ENCODE data around the gene TCAIM. TPM values are rescaled to one million over a fixed set of nuclear protein-coding genes. Genes with fewer than 3 reads are reported as not detected.

TCAIM gene
- total and polyA plus RNA-seq, 10 of the 15 experiments (the other 5 are each of a cell fraction or from before 2014, with no cell fraction given), result 14.5 to 22.9 (median 17.8) TPM

DNA sequence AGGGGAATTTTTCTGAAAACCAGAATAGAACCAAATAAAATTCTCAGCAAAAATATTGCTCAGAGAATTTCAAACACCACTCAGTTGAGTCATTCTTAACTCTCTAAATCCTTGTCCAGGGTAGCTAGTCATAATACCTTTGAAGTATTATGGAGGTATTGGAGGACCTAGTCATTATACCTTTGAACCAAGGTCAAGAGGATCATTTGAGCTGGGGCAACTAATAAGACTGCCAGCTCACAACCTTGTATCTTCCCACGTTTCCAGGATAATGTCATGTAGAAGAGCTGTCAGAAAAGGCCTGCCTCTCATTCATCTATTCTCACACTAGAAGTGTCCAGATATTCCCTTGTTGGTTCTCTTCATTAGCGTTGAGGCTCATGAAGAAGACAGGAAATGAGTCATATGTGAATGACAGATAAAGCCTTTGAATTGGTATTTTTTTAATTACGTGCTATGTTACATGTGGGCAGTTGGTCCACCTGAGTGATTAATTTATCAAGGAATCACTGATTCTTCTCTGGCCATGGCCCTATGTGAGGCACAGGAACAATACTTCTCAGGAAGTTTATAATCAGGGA, 48.6 kb upstream of the TCAIM start:
- H3K27ac ChIP-seq (ENCODE audit: control insufficient read depth, insufficient read depth), result no peak overlapping the region
- H3K4me1 ChIP-seq (ENCODE audit: control insufficient read depth, insufficient read depth, low read length), result no peaks in the 10 kb centered on the region
- no TSS peak for BruUV-seq (replicated peaks)
- CTCF ChIA-PET, result interaction anchor here (1.3 kb wide), 1 partner anchor 13 kb away, joined by 6 read pairs; no protein-coding TSS in a partner anchor
- H3K79me2 ChIP-seq (ENCODE audit: control insufficient read depth, insufficient read depth, low read length), result no peaks in the 10 kb centered on the region
- H3K9ac ChIP-seq (ENCODE audit: control insufficient read depth, insufficient read depth, low read length), result no peak overlapping the region
- H3K9me3 ChIP-seq (replicated peaks; ENCODE audit: control insufficient read depth, insufficient read depth, low read length), result no peaks in the 10 kb centered on the region
- POLR2A ChIA-PET, result interaction anchor here (0.6 kb wide), 1 partner anchor 73 kb away, joined by 4 read pairs; no protein-coding TSS in a partner anchor
- no peaks in the 10 kb centered on the region for H3K36me3 ChIP-seq (ENCODE audit: control insufficient read depth in 2 of 2, insufficient read depth in 2 of 2, low read length in 1 of 2)
- SMC1A ChIA-PET (ENCODE audit: uncharacterized antibody, unreplicated experiment), result interaction anchor here (0.6 to 1.0 kb wide), 2 partner anchors 24 to 112 kb away, joined by 3 to 4 read pairs; no protein-coding TSS in a partner anchor
- H3K4me2 ChIP-seq (ENCODE audit: control insufficient read depth, insufficient read depth), result no peak overlapping the region
- H3K27me3 ChIP-seq (replicated peaks in 1 of 2; ENCODE audit: control insufficient read depth in 2 of 2, insufficient read depth in 2 of 2, low read length in 1 of 2), result no peaks in the 10 kb centered on the region; a peak in 1 of 4 replicates
- WGBS (ENCODE audit: insufficient coverage, insufficient replicate concordance, low lambda C conversion rate, missing lambda C conversion rate), result 14% methylated on average over 3 of the region's 3 CpGs
- no peak for FAIRE-seq
- in situ Hi-C loops (cut with MboI) (no loop called here), intact Hi-C loops (cut with micrococcal nuclease; ENCODE audit: unreplicated experiment) (no loop called here)
- H3K4me3 ChIP-seq, result no peak overlapping the region
- no peak overlapping the region for H2AFZ ChIP-seq (ENCODE audit: control insufficient read depth, low read depth, low read length)
- TF ChIP-seq MYC (IDR thresholded peaks at IDR 0.05; ENCODE audit: insufficient read depth, insufficient read length, insufficient replicate concordance, low read length, severe bottlenecking) (no peak), YBX1 (IDR thresholded peaks at IDR 0.05) (no peak), NRF1 (conservative IDR thresholded peaks at IDR 0.05; ENCODE audit: low read depth, low read length) (no peak), POU2F2 (IDR thresholded peaks at IDR 0.05; ENCODE audit: borderline replicate concordance, low read depth, low read length) (no peak), HDAC2 (IDR thresholded peaks at IDR 0.05) (no peak), HCFC1 (IDR thresholded peaks at IDR 0.05; ENCODE audit: low read length) (no peak), SUZ12 (IDR thresholded peaks at IDR 0.05; ENCODE audit: unreplicated experiment) (no peak), ZZZ3 (IDR thresholded peaks at IDR 0.05; ENCODE audit: control insufficient read depth, insufficient read length, low read depth) (no peak)
- TF ChIP-seq, protein P1, sequence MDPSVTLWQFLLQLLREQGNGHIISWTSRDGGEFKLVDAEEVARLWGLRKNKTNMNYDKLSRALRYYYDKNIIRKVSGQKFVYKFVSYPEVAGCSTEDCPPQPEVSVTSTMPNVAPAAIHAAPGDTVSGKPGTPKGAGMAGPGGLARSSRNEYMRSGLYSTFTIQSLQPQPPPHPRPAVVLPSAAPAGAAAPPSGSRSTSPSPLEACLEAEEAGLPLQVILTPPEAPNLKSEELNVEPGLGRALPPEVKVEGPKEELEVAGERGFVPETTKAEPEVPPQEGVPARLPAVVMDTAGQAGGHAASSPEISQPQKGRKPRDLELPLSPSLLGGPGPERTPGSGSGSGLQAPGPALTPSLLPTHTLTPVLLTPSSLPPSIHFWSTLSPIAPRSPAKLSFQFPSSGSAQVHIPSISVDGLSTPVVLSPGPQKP (IDR thresholded peaks at IDR 0.05; ENCODE audit: low read depth, low read length), result no peak
- TF ChIP-seq, protein P2, sequence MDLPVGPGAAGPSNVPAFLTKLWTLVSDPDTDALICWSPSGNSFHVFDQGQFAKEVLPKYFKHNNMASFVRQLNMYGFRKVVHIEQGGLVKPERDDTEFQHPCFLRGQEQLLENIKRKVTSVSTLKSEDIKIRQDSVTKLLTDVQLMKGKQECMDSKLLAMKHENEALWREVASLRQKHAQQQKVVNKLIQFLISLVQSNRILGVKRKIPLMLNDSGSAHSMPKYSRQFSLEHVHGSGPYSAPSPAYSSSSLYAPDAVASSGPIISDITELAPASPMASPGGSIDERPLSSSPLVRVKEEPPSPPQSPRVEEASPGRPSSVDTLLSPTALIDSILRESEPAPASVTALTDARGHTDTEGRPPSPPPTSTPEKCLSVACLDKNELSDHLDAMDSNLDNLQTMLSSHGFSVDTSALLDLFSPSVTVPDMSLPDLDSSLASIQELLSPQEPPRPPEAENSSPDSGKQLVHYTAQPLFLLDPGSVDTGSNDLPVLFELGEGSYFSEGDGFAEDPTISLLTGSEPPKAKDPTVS (IDR thresholded peaks at IDR 0.05; ENCODE audit: low read depth, low read length), result no peak
- TF ChIP-seq, protein P3, sequence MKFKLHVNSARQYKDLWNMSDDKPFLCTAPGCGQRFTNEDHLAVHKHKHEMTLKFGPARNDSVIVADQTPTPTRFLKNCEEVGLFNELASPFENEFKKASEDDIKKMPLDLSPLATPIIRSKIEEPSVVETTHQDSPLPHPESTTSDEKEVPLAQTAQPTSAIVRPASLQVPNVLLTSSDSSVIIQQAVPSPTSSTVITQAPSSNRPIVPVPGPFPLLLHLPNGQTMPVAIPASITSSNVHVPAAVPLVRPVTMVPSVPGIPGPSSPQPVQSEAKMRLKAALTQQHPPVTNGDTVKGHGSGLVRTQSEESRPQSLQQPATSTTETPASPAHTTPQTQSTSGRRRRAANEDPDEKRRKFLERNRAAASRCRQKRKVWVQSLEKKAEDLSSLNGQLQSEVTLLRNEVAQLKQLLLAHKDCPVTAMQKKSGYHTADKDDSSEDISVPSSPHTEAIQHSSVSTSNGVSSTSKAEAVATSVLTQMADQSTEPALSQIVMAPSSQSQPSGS (IDR thresholded peaks at IDR 0.05; ENCODE audit: low read length), result no peak
- DNase-seq (ENCODE audit: low read depth, low spot score), result no peak
- ATAC-seq, result no peak
- RAD21 ChIA-PET (ENCODE audit: unreplicated experiment), result no interaction called here
- no peaks in the 10 kb centered on the region for H4K20me1 ChIP-seq (ENCODE audit: control insufficient read depth, insufficient read depth)

Data from GM12878 (cell line).